WTC11 (cell line): ENCODE results near the gene PHKA2. TPM values are rescaled to one million over a fixed set of nuclear protein-coding genes. Genes with fewer than 3 reads are reported as not detected.
A peak's percentile ranks its signal among the peaks of the same experiment; 100 is the strongest.

Experiments used
- ATAC-seq: fragments of 200-7000 bp; cut with Tn5 transposase; 2 replicates; pipeline ENCODE4 v1.10.0; 2021; ENCODE audit warnings: mild to moderate bottlenecking, moderate library complexity
- CTCF ChIA-PET: fragments of 300-600 bp; sonication (Branson Sonifier 250); formaldehyde crosslinking; loops from one replicate; lab custom pipeline; 2021; ENCODE audit warnings: antibody characterized with exemption; lab: Charles Lee
- POLR2A ChIA-PET: fragments of 350-600 bp; sonication (Branson Sonifier 250); formaldehyde crosslinking; loops from one replicate; lab custom pipeline; 2021; ENCODE audit warnings: antibody characterized with exemption; lab: Charles Lee
- DNase-seq: peaks from one replicate; pipeline ENCODE4 v3.0.0; 2021; ENCODE audit warnings: low spot score
- H3K27ac Mint-ChIP-seq: 2 replicates; pipeline ENCODE4 v1.8.0; 2021; ENCODE audit warnings: mixed read lengths
- H3K27me3 Mint-ChIP-seq: 2 replicates; pipeline ENCODE4 v1.8.0; 2021; ENCODE audit warnings: low read depth, mild to moderate bottlenecking, moderate library complexity, mixed read lengths
- H3K36me3 Mint-ChIP-seq: 2 replicates; pipeline ENCODE4 v1.8.0; 2021; ENCODE audit warnings: mixed read lengths
- H3K4me1 Mint-ChIP-seq: 2 replicates; pipeline ENCODE4 v1.8.0; 2022; ENCODE audit warnings: mixed read lengths
- H3K4me3 Mint-ChIP-seq: 2 replicates; pipeline ENCODE4 v1.8.0; 2021; ENCODE audit warnings: mild to moderate bottlenecking, moderate library complexity, mixed read lengths
- H3K9me3 Mint-ChIP-seq: 2 replicates; pipeline ENCODE4 v1.8.0; 2021; ENCODE audit warnings: mixed read lengths
- ATF2 ChIP-seq: sonication (generic); formaldehyde crosslinking; IDR thresholded peaks from 2 replicates; pipeline ENCODE4 v1.8.1; 2022; ENCODE audit warnings: low read depth, missing genetic modification reagents, borderline replicate concordance
- ETV6 ChIP-seq: sonication (generic); formaldehyde crosslinking; IDR thresholded peaks from 2 replicates; pipeline ENCODE4 v1.8.1; 2022; ENCODE audit warnings: mild to moderate bottlenecking, missing genetic modification reagents
- FOXP1 ChIP-seq: sonication (generic); formaldehyde crosslinking; IDR thresholded peaks from 2 replicates; pipeline ENCODE4 v1.8.0; 2022; ENCODE audit warnings: missing genetic modification reagents, mild to moderate bottlenecking, moderate library complexity, borderline replicate concordance
- GRHL2 ChIP-seq: fragments of 250-450 bp; sonication (Bioruptor Pico); IDR thresholded peaks from 2 replicates; pipeline ENCODE4 v1.8.0; 2022; ENCODE audit warnings: mild to moderate bottlenecking, moderate library complexity; ENCODE audit not compliant: insufficient replicate concordance, severe bottlenecking
- GTF2I ChIP-seq: fragments of 250-450 bp; sonication (Bioruptor Pico); conservative IDR thresholded peaks from 2 replicates; pipeline ENCODE4 v1.4.0; 2021; ENCODE audit warnings: mild to moderate bottlenecking
- HMGA2 ChIP-seq: fragments of 250-450 bp; sonication (Bioruptor Pico); IDR thresholded peaks from 2 replicates; pipeline ENCODE4 v1.4.0; 2021; ENCODE audit warnings: mild to moderate bottlenecking, moderate library complexity
- NFATC4 ChIP-seq: fragments of 250-450 bp; sonication (Bioruptor Pico); IDR thresholded peaks from 2 replicates; pipeline ENCODE4 v1.9.0; 2021; ENCODE audit warnings: mild to moderate bottlenecking
- NR1H2 ChIP-seq: sonication (generic); formaldehyde crosslinking; IDR thresholded peaks from 2 replicates; pipeline ENCODE4 v1.9.0; 2021; ENCODE audit warnings: mild to moderate bottlenecking, moderate library complexity, missing genetic modification reagents
- PRRX2 ChIP-seq: fragments of 250-450 bp; sonication (Bioruptor Pico); IDR thresholded peaks from 2 replicates; pipeline ENCODE4 v1.8.0; 2021; ENCODE audit warnings: mild to moderate bottlenecking
- USF1 ChIP-seq: sonication (generic); formaldehyde crosslinking; IDR thresholded peaks from 2 replicates; pipeline ENCODE4 v1.8.0; 2022; ENCODE audit warnings: mild to moderate bottlenecking, missing genetic modification reagents
- ZBTB43 ChIP-seq: sonication (generic); formaldehyde crosslinking; IDR thresholded peaks from 2 replicates; pipeline ENCODE4 v1.8.1; 2023; ENCODE audit warnings: mild to moderate bottlenecking, missing genetic modification reagents
- ZNF416 ChIP-seq: fragments of 250-450 bp; sonication (Bioruptor Pico); IDR thresholded peaks from 2 replicates; pipeline ENCODE4 v1.9.0; 2021; ENCODE audit warnings: mild to moderate bottlenecking, inconsistent platforms
- total RNA-seq: library from RNA; stranded (reverse); gene quantifications from 3 replicates; pipeline ENCODE4 v1.2.3, GENCODE V29; 2021
- TF ChIP-seq, protein P1 (sequence below): sonication (generic); formaldehyde crosslinking; IDR thresholded peaks from 2 replicates; pipeline ENCODE4 v1.8.0; 2022; ENCODE audit warnings: mild to moderate bottlenecking, missing genetic modification reagents
- TF ChIP-seq, protein P2 (sequence below): fragments of 250-450 bp; sonication (Bioruptor Pico); IDR thresholded peaks from 2 replicates; pipeline ENCODE4 v2.1.2; 2022; ENCODE audit warnings: mild to moderate bottlenecking, moderate library complexity
- TF ChIP-seq, protein P3 (sequence below): sonication (generic); formaldehyde crosslinking; conservative IDR thresholded peaks from 2 replicates; pipeline ENCODE4 v1.8.1; 2023; ENCODE audit warnings: mild to moderate bottlenecking, low read depth, missing genetic modification reagents, moderate library complexity
- TF ChIP-seq, protein P4 (sequence below): sonication (generic); formaldehyde crosslinking; IDR thresholded peaks from 2 replicates; pipeline ENCODE4 v1.8.0; 2022; ENCODE audit warnings: missing genetic modification reagents
- TF ChIP-seq, protein P5 (sequence below): sonication (generic); formaldehyde crosslinking; IDR thresholded peaks from 2 replicates; pipeline ENCODE4 v1.8.0; 2023; ENCODE audit warnings: mild to moderate bottlenecking, missing genetic modification reagents

Gene PHKA2
- total RNA-seq, 1 experiment from 2014 or later, result 23.8 TPM

DNA sequence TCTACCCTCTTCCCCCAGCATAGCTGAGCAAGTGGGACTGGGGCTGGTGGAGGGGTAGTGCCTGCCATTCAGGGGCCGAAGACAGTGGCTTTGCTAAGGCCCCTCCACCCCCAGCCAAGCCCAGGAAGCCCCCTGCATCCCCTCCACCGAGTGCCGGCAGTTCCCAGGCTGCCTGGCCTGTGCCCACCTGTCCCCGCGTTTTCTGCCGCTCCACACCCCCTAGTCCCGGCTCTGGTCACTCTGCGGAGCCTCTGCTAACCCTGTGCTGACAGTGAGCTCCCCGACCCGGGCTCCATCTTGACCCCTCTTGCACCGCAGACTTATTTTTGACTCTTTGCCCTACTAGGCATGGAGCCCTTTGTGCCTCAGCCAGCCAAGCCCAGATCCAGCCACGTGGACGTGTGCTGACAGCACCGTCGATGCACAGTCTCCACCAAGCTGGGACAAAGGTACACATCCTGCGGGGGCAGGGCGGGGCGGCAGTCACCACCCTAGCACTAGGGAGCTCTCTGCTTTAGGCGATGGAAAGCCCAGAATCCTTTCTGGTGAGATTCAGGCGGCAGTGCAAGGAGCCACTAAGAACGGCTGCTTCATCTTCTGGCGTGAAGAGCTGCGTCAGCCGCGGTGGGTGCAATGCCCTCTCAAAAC is 96.6 kb downstream of the PHKA2 start:
- Mint-ChIP-seq H3K36me3 (no peaks in the 10 kb centered on the region), H3K4me3 (peak overlapping the region; percentile 74), H3K27ac (peak overlapping the region; percentile 23; the same call in 1 of the 2 replicates), H3K9me3 (peaks cover 2% of the 10 kb centered on the region; the same call in 1 of the 2 replicates), H3K27me3 (no peaks in the 10 kb centered on the region), H3K4me1 (peaks cover 39% of the 10 kb centered on the region)
- peak; percentile 5; the same call in 1 of the 2 replicates for ATAC-seq
- no peak for DNase-seq
- POLR2A ChIA-PET, result interaction anchor here (0.6 kb wide), 1 partner anchor 136 kb away, joined by 3 read pairs; no protein-coding TSS in a partner anchor
- no peak for TF ChIP-seq PRRX2
- no peak for TF ChIP-seq GRHL2
- no peak for TF ChIP-seq NR1H2
- TF ChIP-seq, protein P1, sequence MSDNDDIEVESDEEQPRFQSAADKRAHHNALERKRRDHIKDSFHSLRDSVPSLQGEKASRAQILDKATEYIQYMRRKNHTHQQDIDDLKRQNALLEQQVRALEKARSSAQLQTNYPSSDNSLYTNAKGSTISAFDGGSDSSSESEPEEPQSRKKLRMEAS (CRISPR knock-in tag), result peak; percentile 74; the same call in 1 of the 2 replicates
- TF ChIP-seq ETV6 (CRISPR knock-in tag), result peak; percentile 43; the same call in 1 of the 2 replicates
- TF ChIP-seq, protein P2, sequence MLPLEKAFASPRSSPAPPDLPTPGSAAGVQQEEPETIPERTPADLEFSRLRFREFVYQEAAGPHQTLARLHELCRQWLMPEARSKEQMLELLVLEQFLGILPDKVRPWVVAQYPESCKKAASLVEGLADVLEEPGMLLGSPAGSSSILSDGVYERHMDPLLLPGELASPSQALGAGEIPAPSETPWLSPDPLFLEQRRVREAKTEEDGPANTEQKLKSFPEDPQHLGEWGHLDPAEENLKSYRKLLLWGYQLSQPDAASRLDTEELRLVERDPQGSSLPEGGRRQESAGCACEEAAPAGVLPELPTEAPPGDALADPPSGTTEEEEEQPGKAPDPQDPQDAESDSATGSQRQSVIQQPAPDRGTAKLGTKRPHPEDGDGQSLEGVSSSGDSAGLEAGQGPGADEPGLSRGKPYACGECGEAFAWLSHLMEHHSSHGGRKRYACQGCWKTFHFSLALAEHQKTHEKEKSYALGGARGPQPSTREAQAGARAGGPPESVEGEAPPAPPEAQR (CRISPR knock-in tag), result no peak
- peak; percentile 44; the same call in 1 of the 2 replicates for TF ChIP-seq FOXP1
- TF ChIP-seq NFATC4 (CRISPR knock-in tag), result no peak
- CTCF ChIA-PET, result interaction anchor here (0.6 to 2.5 kb wide), 7 partner anchors 12 to 498 kb away, joined by 3 to 13 read pairs (median 3); partner anchors contain the start of gene PPEF1

DNA sequence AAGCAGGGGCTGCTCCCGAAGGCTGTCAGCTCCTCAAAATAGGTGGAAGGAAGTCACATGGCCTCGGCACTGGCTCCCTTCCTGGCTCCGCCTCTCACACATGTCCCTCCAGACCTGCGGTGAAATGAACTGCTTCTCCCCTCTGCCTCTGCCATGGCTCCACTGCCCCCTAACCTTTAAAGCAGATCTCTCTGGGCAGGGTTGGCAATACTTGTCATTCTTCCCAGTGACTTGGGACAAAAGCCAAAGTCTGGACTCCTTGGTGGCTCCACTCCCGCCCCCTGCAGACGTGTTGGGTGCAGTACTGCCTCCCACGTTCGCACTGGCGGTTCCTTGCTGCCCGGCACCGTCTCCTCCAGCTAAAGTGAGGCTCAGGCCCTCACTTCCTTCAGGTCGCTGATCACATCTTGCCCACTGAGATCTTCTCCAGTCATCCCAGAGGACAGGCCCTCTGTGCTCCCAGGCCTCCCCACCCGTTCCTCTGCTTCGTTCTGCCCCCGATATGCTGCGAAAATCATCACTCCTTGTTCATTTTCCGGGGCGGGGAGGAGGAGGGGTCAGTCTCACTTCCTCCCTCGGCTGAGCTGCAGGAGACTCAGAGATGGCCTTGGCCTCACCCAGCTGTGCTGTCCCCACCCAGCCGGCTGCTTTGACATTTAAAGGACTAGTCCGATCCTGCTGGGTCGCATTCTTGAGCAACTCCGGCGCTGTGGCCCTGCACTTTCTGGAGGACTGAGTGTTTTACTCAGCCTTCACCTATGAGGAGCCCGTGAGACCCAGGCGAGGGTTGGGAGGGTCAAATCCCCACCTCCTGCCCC is 97.4 kb downstream of the PHKA2 start:
- H3K4me3 Mint-ChIP-seq, result peak overlapping the region; percentile 74
- H3K27ac Mint-ChIP-seq, result peak overlapping the region; percentile 74; the same call in 1 of the 2 replicates
- DNase-seq, result peak; percentile 48
- peaks cover 39% of the 10 kb centered on the region for H3K4me1 Mint-ChIP-seq
- H3K27me3 Mint-ChIP-seq, result no peaks in the 10 kb centered on the region
- CTCF ChIA-PET, result interaction anchor here (0.6 to 2.5 kb wide), 7 partner anchors 11 to 497 kb away, joined by 3 to 13 read pairs (median 3); partner anchors contain the start of gene PPEF1
- H3K9me3 Mint-ChIP-seq, result peaks cover 4% of the 10 kb centered on the region; the same call in 1 of the 2 replicates
- POLR2A ChIA-PET, result interaction anchor here (0.6 kb wide), 1 partner anchor 135 kb away, joined by 3 read pairs; no protein-coding TSS in a partner anchor
- peak; percentile 56 for ATAC-seq
- H3K36me3 Mint-ChIP-seq, result no peaks in the 10 kb centered on the region
- peak; percentile 65 for TF ChIP-seq USF1
- TF ChIP-seq, protein P3, sequence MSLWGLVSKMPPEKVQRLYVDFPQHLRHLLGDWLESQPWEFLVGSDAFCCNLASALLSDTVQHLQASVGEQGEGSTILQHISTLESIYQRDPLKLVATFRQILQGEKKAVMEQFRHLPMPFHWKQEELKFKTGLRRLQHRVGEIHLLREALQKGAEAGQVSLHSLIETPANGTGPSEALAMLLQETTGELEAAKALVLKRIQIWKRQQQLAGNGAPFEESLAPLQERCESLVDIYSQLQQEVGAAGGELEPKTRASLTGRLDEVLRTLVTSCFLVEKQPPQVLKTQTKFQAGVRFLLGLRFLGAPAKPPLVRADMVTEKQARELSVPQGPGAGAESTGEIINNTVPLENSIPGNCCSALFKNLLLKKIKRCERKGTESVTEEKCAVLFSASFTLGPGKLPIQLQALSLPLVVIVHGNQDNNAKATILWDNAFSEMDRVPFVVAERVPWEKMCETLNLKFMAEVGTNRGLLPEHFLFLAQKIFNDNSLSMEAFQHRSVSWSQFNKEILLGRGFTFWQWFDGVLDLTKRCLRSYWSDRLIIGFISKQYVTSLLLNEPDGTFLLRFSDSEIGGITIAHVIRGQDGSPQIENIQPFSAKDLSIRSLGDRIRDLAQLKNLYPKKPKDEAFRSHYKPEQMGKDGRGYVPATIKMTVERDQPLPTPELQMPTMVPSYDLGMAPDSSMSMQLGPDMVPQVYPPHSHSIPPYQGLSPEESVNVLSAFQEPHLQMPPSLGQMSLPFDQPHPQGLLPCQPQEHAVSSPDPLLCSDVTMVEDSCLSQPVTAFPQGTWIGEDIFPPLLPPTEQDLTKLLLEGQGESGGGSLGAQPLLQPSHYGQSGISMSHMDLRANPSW (CRISPR knock-in tag), result no peak
- TF ChIP-seq ATF2 (CRISPR knock-in tag), result no peak
- TF ChIP-seq, protein P4, sequence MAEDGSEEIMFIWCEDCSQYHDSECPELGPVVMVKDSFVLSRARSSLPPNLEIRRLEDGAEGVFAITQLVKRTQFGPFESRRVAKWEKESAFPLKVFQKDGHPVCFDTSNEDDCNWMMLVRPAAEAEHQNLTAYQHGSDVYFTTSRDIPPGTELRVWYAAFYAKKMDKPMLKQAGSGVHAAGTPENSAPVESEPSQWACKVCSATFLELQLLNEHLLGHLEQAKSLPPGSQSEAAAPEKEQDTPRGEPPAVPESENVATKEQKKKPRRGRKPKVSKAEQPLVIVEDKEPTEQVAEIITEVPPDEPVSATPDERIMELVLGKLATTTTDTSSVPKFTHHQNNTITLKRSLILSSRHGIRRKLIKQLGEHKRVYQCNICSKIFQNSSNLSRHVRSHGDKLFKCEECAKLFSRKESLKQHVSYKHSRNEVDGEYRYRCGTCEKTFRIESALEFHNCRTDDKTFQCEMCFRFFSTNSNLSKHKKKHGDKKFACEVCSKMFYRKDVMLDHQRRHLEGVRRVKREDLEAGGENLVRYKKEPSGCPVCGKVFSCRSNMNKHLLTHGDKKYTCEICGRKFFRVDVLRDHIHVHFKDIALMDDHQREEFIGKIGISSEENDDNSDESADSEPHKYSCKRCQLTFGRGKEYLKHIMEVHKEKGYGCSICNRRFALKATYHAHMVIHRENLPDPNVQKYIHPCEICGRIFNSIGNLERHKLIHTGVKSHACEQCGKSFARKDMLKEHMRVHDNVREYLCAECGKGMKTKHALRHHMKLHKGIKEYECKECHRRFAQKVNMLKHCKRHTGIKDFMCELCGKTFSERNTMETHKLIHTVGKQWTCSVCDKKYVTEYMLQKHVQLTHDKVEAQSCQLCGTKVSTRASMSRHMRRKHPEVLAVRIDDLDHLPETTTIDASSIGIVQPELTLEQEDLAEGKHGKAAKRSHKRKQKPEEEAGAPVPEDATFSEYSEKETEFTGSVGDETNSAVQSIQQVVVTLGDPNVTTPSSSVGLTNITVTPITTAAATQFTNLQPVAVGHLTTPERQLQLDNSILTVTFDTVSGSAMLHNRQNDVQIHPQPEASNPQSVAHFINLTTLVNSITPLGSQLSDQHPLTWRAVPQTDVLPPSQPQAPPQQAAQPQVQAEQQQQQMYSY, result no peak
- no peak for TF ChIP-seq GTF2I (CRISPR knock-in tag)
- TF ChIP-seq ZBTB43 (CRISPR knock-in tag), result no peak
- TF ChIP-seq NR1H2, result no peak
- no peak for TF ChIP-seq ZNF416 (CRISPR knock-in tag)
- TF ChIP-seq, protein P5, sequence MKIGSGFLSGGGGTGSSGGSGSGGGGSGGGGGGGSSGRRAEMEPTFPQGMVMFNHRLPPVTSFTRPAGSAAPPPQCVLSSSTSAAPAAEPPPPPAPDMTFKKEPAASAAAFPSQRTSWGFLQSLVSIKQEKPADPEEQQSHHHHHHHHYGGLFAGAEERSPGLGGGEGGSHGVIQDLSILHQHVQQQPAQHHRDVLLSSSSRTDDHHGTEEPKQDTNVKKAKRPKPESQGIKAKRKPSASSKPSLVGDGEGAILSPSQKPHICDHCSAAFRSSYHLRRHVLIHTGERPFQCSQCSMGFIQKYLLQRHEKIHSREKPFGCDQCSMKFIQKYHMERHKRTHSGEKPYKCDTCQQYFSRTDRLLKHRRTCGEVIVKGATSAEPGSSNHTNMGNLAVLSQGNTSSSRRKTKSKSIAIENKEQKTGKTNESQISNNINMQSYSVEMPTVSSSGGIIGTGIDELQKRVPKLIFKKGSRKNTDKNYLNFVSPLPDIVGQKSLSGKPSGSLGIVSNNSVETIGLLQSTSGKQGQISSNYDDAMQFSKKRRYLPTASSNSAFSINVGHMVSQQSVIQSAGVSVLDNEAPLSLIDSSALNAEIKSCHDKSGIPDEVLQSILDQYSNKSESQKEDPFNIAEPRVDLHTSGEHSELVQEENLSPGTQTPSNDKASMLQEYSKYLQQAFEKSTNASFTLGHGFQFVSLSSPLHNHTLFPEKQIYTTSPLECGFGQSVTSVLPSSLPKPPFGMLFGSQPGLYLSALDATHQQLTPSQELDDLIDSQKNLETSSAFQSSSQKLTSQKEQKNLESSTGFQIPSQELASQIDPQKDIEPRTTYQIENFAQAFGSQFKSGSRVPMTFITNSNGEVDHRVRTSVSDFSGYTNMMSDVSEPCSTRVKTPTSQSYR (CRISPR knock-in tag), result no peak
- TF ChIP-seq HMGA2, result no peak
